Kidney (tissue), 14 donors: ENCODE results near the gene CCNK. TPM values are rescaled to one million over a fixed set of nuclear protein-coding genes. Genes with fewer than 3 reads are reported as not detected.
A peak's percentile ranks its signal among the peaks of the same experiment; 100 is the strongest.

Experiments
- DNase-seq, 5 donors: peaks; one replicate each; pipeline ENCODE4 v3.0.0-alpha.2; 2013 to 2020
- FAIRE-seq: peaks from 2 replicates; lab custom pipeline; 2012; peaks lifted over from hg19 to GRCh38; lab: Jason Lieb, UNC
- H3K27ac ChIP-seq, 2 donors: one replicate each; pipeline ENCODE4 v1.7.0; 2013; ENCODE audit warnings: low read depth in 2 of 2, low read length in 2 of 2, inconsistent platforms in 1 of 2
- H3K27me3 ChIP-seq: one replicate; pipeline ENCODE4 v1.7.1; 2013; ENCODE audit warnings: low read length, inconsistent platforms; ENCODE audit not compliant: control insufficient read depth, insufficient read depth
- H3K36me3 ChIP-seq, 3 donors: one replicate each; pipeline versions ENCODE4 v1.7.0 to v1.7.1; 2013; ENCODE audit warnings: low read length in 3 of 3, control low read depth in 1 of 3, inconsistent platforms in 1 of 3; ENCODE audit not compliant: insufficient read depth in 3 of 3, control insufficient read depth in 2 of 3
- H3K4me1 ChIP-seq, 3 donors: one replicate each; pipeline versions ENCODE4 v1.7.0 to v1.7.1; 2013; ENCODE audit warnings: low read length in 3 of 3, inconsistent platforms in 1 of 3, low read depth in 1 of 3; ENCODE audit not compliant: control insufficient read depth in 2 of 3, insufficient read depth in 2 of 3
- H3K4me3 ChIP-seq, 3 donors: one replicate each; pipeline versions ENCODE4 v1.7.0 to v1.8.1; 2013; ENCODE audit warnings: low read length in 3 of 3, control low read depth in 1 of 3, inconsistent platforms in 1 of 3
- H3K9ac ChIP-seq, 3 donors: one replicate each; pipeline versions ENCODE4 v1.7.0 to v1.7.1; 2013; ENCODE audit warnings: low read length in 3 of 3, control low read depth in 1 of 3, inconsistent platforms in 1 of 3
- H3K9me3 ChIP-seq, 3 donors: one replicate each; pipeline versions ENCODE4 v1.7.0 to v1.7.1; 2013; ENCODE audit warnings: low read length in 3 of 3, control low read depth in 1 of 3, inconsistent platforms in 1 of 3; ENCODE audit not compliant: control insufficient read depth in 2 of 3, insufficient read depth in 1 of 3
- intact Hi-C: fragments of 100-400 bp; cut with DNase I; formaldehyde crosslinking; loops from one replicate; pipeline ENCODE4 v1.11.1; 2022
- polyA plus RNA-seq: library from polyadenylated mRNA; stranded (reverse); fragments of 350-450 nt; fragmentation: Illumina TruSeq; extraction: RNeasy Lipid Tissue Mini Kit (QIAGEN cat#74804); gene quantifications from one replicate; pipeline ENCODE4 v1.2.3, GENCODE V29; 2014; ENCODE audit warnings: low read depth, low replicate concordance; ENCODE audit not compliant: insufficient read depth
- total RNA-seq: library from RNA; stranded (reverse); fragmentation: NEBNext Ultra II Directional; extraction: Animal tissue kit (Norgen Biotek cat#: 25700); gene quantifications from one replicate; pipeline ENCODE4 v1.2.1, GENCODE V29; 2021
- TF ChIP-seq, protein P1 (sequence below): IDR thresholded peaks from 3 replicates; pipeline ENCODE4 v1.5.1; 2012; ENCODE audit warnings: mild to moderate bottlenecking, moderate library complexity, borderline replicate concordance; ENCODE audit not compliant: insufficient read depth; ENCODE audit errors: extremely low read depth
- donor health status: control.
- donor health status: control.
- donor health status: control.
- donor health status: control.
- donor health status: control.
- donor health status: DM: yes; HTN: yes; CAD: no.
- donor health status: Normal renal cell carcinoma (clear cell type).

Gene CCNK
- total and polyA plus RNA-seq, 2 donors from 2014 or later = 12.8 to 40.6 TPM

DNA sequence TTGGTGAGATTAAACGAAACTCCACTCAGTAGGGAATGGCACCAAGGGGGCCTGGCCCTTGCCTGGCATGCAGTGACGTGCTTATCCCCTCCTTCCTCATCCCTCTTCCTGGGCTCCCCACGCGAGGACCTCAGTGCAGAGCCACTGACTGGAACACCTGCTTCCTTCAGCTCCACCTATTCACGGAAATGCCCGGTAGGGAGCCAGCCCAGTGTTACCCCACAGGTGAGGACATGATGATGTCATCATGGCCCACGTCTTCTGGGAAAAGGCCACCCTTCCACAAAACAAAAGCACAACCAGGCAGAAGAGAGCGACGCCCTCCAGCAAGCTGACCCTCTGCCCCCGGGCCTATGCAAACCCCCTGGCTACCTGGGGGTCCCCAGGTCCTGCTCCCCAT, 80.7 kb downstream of the CCNK start:
- DNase-seq = peak in 2 of 5 donors; percentile 61 to 90
- Histone ChIP-seq H3K27ac (peak overlapping the region in 1 of 2 donors; percentile 17), H3K4me3 (no peak overlapping the region), H3K4me1 (peaks cover 9 to 52% (median 48%) of the 10 kb centered on the region in 3 donors), H3K9ac (no peak overlapping the region), H3K9me3 (no peaks in the 10 kb centered on the region), H3K27me3 (no peaks in the 10 kb centered on the region), H3K36me3 (no peaks in the 10 kb centered on the region)
- TF ChIP-seq, protein P1, sequence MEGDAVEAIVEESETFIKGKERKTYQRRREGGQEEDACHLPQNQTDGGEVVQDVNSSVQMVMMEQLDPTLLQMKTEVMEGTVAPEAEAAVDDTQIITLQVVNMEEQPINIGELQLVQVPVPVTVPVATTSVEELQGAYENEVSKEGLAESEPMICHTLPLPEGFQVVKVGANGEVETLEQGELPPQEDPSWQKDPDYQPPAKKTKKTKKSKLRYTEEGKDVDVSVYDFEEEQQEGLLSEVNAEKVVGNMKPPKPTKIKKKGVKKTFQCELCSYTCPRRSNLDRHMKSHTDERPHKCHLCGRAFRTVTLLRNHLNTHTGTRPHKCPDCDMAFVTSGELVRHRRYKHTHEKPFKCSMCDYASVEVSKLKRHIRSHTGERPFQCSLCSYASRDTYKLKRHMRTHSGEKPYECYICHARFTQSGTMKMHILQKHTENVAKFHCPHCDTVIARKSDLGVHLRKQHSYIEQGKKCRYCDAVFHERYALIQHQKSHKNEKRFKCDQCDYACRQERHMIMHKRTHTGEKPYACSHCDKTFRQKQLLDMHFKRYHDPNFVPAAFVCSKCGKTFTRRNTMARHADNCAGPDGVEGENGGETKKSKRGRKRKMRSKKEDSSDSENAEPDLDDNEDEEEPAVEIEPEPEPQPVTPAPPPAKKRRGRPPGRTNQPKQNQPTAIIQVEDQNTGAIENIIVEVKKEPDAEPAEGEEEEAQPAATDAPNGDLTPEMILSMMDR = no peak
- no peak for FAIRE-seq
- intact Hi-C loops = no loop called here

Other genes starting within 250 kb of the CCNK start
- 3.3 TPM for gene BCL11B, start 209.2 kb upstream of the CCNK start, total RNA-seq
- gene BCL11B, start 209.2 kb upstream of the CCNK start, polyA plus RNA-seq = 0.13 TPM
- gene SETD3, start 550 bp upstream of the CCNK start, total RNA-seq = 85.6 TPM
- gene SETD3, start 550 bp upstream of the CCNK start, polyA plus RNA-seq = 74.0 TPM
- 21.4 TPM for gene CCDC85C, start 122.8 kb downstream of the CCNK start, total RNA-seq
- gene CCDC85C, start 122.8 kb downstream of the CCNK start, polyA plus RNA-seq = 14.7 TPM
- gene HHIPL1, start 163.7 kb downstream of the CCNK start, total RNA-seq = 0.88 TPM
- gene HHIPL1, start 163.7 kb downstream of the CCNK start, polyA plus RNA-seq = 0.32 TPM
- 0.82 TPM for gene CYP46A1, start 202.9 kb downstream of the CCNK start, total RNA-seq
- 2.5 TPM for gene CYP46A1, start 202.9 kb downstream of the CCNK start, polyA plus RNA-seq